ENCODE results near the gene FTSJ3.

The FTSJ3 gene

DNA sequence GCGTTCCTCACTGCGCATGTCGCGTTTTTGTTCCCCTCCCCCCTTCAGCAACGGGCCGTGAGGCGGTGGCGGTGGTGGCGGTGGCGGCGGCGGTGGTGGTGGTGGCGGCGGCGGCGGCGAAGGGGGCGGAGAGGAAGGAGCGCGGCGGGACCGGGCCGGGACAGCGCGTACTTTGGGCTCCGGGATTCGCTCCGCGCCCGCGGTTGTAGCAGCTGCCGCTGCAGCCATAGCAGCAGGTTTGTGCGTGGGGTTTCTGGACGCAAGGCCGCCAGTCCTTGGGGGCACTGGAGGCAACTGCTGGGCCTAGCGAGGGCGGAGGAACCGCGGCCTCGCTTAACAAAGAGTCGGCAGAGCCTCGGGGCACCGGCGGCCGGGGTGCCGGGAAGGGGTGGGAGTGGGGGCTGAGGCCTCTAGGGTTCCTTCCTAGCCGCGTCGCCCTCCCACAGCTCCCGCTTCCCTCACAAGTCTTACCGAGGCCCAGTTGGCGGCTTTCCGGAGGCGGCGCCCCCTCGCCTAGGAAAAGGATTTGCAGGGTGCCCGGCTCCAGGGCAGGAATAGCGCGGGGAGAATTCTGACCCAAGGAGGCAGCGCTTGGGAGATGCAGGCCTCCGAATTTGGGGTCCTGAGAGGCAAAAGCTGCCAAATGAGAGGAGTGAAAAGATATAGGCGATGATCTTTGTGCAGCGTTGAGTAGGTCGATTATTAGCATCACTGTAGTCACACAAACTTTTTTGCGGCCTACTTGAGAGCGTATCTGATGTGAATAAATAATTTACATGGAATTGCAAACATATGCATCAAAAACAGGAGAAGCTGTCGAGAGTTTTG lies 53.1 kb downstream of the FTSJ3 start, which contains the start of gene DDX42 (continued):
- TF ChIP-seq ZFHX2 (tag by site-specific recombination; conservative IDR thresholded peaks at IDR 0.05) (peak; percentile 77), ZSCAN16 (tag by site-specific recombination; IDR thresholded peaks at IDR 0.05) (peak; percentile 54; the same call in 1 of the 2 replicates), YY1 (tag by site-specific recombination; IDR thresholded peaks at IDR 0.05) (no peak), ZFP69B (tag by site-specific recombination; IDR thresholded peaks at IDR 0.05) (no peak), ZNF670 (tag by site-specific recombination; IDR thresholded peaks at IDR 0.05; ENCODE audit: low read depth) (no peak), ZNF266 (tag by site-specific recombination; IDR thresholded peaks at IDR 0.05; ENCODE audit: low read depth) (no peak), ZNF660 (tag by site-specific recombination; IDR thresholded peaks at IDR 0.05) (no peak), ZNF707 (tag by site-specific recombination; IDR thresholded peaks at IDR 0.05) (no peak), ZNF239 (tag by site-specific recombination; IDR thresholded peaks at IDR 0.05) (no peak), ZBTB1 (tag by site-specific recombination; IDR thresholded peaks at IDR 0.05) (no peak)
- TF ChIP-seq, protein P1, sequence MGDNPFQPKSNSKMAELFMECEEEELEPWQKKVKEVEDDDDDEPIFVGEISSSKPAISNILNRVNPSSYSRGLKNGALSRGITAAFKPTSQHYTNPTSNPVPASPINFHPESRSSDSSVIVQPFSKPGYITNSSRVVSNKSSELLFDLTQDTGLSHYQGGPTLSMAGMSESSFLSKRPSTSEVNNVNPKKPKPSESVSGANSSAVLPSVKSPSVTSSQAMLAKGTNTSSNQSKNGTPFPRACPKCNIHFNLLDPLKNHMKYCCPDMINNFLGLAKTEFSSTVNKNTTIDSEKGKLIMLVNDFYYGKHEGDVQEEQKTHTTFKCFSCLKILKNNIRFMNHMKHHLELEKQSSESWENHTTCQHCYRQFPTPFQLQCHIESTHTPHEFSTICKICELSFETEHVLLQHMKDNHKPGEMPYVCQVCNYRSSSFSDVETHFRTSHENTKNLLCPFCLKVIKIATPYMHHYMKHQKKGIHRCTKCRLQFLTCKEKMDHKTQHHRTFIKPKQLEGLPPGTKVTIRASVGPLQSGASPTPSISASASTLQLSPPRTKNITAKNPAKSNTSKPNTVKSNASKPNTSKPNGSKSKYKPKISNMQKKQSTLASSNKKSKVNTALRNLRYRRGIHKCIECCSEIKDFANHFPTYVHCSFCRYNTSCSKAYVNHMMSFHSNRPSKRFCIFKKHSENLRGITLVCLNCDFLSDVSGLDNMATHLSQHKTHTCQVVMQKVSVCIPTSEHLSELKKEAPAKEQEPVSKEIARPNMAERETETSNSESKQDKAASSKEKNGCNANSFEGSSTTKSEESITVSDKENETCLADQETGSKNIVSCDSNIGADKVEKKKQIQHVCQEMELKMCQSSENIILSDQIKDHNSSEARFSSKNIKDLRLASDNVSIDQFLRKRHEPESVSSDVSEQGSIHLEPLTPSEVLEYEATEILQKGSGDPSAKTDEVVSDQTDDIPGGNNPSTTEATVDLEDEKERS (tag by site-specific recombination; IDR thresholded peaks at IDR 0.05), result no peak
- TF ChIP-seq, protein P2, sequence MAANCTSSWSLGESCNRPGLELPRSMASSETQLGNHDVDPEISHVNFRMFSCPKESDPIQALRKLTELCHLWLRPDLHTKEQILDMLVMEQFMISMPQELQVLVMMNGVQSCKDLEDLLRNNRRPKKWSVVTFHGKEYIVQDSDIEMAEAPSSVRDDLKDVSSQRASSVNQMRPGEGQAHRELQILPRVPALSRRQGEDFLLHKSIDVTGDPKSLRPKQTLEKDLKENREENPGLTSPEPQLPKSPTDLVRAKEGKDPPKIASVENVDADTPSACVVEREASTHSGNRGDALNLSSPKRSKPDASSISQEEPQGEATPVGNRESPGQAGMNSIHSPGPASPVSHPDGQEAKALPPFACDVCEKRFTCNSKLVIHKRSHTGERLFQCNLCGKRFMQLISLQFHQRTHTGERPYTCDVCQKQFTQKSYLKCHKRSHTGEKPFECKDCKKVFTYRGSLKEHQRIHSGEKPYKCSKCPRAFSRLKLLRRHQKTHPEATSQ (tag by site-specific recombination; IDR thresholded peaks at IDR 0.05), result peak; percentile 40; the same call in 1 of the 2 replicates
- TF ChIP-seq, protein P3, sequence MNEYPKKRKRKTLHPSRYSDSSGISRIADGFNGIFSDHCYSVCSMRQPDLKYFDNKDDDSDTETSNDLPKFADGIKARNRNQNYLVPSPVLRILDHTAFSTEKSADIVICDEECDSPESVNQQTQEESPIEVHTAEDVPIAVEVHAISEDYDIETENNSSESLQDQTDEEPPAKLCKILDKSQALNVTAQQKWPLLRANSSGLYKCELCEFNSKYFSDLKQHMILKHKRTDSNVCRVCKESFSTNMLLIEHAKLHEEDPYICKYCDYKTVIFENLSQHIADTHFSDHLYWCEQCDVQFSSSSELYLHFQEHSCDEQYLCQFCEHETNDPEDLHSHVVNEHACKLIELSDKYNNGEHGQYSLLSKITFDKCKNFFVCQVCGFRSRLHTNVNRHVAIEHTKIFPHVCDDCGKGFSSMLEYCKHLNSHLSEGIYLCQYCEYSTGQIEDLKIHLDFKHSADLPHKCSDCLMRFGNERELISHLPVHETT (tag by site-specific recombination; IDR thresholded peaks at IDR 0.05), result no peak
- TF ChIP-seq, protein P4, sequence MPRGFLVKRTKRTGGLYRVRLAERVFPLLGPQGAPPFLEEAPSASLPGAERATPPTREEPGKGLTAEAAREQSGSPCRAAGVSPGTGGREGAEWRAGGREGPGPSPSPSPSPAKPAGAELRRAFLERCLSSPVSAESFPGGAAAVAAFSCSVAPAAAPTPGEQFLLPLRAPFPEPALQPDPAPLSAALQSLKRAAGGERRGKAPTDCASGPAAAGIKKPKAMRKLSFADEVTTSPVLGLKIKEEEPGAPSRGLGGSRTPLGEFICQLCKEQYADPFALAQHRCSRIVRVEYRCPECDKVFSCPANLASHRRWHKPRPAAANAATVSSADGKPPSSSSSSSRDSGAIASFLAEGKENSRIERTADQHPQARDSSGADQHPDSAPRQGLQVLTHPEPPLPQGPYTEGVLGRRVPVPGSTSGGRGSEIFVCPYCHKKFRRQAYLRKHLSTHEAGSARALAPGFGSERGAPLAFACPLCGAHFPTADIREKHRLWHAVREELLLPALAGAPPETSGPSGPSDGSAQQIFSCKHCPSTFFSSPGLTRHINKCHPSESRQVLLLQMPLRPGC (tag by site-specific recombination; IDR thresholded peaks at IDR 0.05), result no peak
- TF ChIP-seq, protein P5, sequence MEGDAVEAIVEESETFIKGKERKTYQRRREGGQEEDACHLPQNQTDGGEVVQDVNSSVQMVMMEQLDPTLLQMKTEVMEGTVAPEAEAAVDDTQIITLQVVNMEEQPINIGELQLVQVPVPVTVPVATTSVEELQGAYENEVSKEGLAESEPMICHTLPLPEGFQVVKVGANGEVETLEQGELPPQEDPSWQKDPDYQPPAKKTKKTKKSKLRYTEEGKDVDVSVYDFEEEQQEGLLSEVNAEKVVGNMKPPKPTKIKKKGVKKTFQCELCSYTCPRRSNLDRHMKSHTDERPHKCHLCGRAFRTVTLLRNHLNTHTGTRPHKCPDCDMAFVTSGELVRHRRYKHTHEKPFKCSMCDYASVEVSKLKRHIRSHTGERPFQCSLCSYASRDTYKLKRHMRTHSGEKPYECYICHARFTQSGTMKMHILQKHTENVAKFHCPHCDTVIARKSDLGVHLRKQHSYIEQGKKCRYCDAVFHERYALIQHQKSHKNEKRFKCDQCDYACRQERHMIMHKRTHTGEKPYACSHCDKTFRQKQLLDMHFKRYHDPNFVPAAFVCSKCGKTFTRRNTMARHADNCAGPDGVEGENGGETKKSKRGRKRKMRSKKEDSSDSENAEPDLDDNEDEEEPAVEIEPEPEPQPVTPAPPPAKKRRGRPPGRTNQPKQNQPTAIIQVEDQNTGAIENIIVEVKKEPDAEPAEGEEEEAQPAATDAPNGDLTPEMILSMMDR (tag by site-specific recombination; IDR thresholded peaks at IDR 0.05), result peak; percentile 66

Data from HEK293 (cell line).